ENCODE results near the gene SMAGP. TPM values are rescaled to one million over a fixed set of nuclear protein-coding genes. Genes with fewer than 3 reads are reported as not detected.

The SMAGP gene
- total and polyA plus RNA-seq, 2 of the 4 experiments (the other 2 are of a cell fraction): 12.2 to 42.7 TPM

DNA sequence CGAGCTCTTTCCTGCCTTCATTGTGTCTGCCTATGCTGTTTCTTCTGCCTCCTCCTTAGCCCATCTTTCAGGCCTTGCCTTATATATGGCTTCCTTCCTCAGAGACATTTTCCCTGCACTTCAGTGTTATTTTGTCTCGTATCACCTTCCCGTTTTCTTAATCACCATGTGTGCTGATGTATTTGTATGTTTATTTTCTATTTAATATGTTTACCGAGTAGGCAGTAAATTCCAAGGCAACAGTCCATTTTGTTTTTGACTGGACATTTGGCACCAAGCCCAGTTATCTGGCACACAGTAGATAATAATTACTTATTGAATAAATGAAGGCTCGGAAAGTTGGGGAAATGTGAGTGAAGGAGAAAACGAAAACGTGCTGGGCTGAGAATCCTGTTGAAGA is 47.8 kb downstream of the SMAGP start:
- Histone ChIP-seq H3K9me3 (ENCODE audit: control insufficient read depth, insufficient read depth, low read length) (no peaks in the 10 kb centered on the region), H4K8ac (ENCODE audit: low read depth in 2 of 2, low read length in 2 of 2) (no peak overlapping the region), H3K14ac (replicated peaks; ENCODE audit: low read depth, low read length) (no peak overlapping the region), H2BK5ac (ENCODE audit: low read depth, low read length, poor library complexity, severe bottlenecking) (no peak overlapping the region), H3K36me3 (ENCODE audit: control insufficient read depth, insufficient read depth, low read length) (no peaks in the 10 kb centered on the region), H3K27ac (ENCODE audit: insufficient read depth, low read length) (no peak overlapping the region), H3K79me1 (ENCODE audit: low read depth in 1 of 2, low read length in 2 of 2) (peaks cover 3 to 9% of the 10 kb centered on the region in 2 experiments; a peak in 3 of 4 replicates), H2AFZ (replicated peaks; ENCODE audit: low read length, poor library complexity) (no peak overlapping the region), H2BK120ac (ENCODE audit: low read depth, low read length) (no peak overlapping the region), H3K4me2 (ENCODE audit: low read depth, low read length) (no peak overlapping the region), H3K4me3 (ENCODE audit: insufficient read depth, low read depth, low read length) (no peak overlapping the region), H3K18ac (ENCODE audit: low read depth, low read length) (no peak overlapping the region), H3K4me1 (ENCODE audit: control insufficient read depth, insufficient read depth, low read length) (peaks cover 4% of the 10 kb centered on the region), H3K4ac (ENCODE audit: low read depth, low read length) (no peak overlapping the region), H2AK5ac (ENCODE audit: low read depth, low read length) (no peak overlapping the region), H2BK15ac (ENCODE audit: low read depth, low read length) (no peak overlapping the region), H2BK20ac (ENCODE audit: low read depth, low read length) (no peak overlapping the region), H3K56ac (ENCODE audit: extremely low read depth, insufficient read depth, low read length) (no peak overlapping the region), H4K91ac (ENCODE audit: insufficient read depth, low read depth, low read length) (no peak overlapping the region), H4K5ac (ENCODE audit: low read depth, low read length) (no peak overlapping the region), H2AK9ac (replicated peaks; ENCODE audit: low read depth, low read length, poor library complexity) (no peak overlapping the region), H3K27me3 (ENCODE audit: control insufficient read depth, insufficient read depth, low read length) (no peaks in the 10 kb centered on the region), H4K20me1 (ENCODE audit: insufficient read depth, low read length) (no peaks in the 10 kb centered on the region), H3K23ac (ENCODE audit: low read depth, low read length) (no peak overlapping the region), H3K9ac (ENCODE audit: low read depth, low read length) (no peak overlapping the region), H3K9me1 (ENCODE audit: insufficient read depth, low read length) (peaks cover 4% of the 10 kb centered on the region; the same call in 1 of the 2 replicates)
- 75% methylated on average over 1 of the region's 7 CpGs; no CpG with 5 or more reads in 1 of the 2 experiments for WGBS, 2 experiments (ENCODE audit: extremely low coverage in 2 of 2, insufficient read length in 1 of 2)
- in situ Hi-C loops (cut with MboI; ENCODE audit: low sequenced_read_pairs) (no loop called here), intact Hi-C loops (cut with micrococcal nuclease) (no loop called here), dilution Hi-C loops (cut with HindIII; ENCODE audit: low sequenced_read_pairs, unreplicated experiment) (no loop called here)
- DNase-seq: no peak
- no peak for ATAC-seq (ENCODE audit: low read depth)
- no TSS peak for BruUV-seq (replicated peaks)
- ChIA-PET CTCF (no interaction called here), POLR2A (ENCODE audit: unreplicated experiment) (no interaction called here)
- no peak for TF ChIP-seq CEBPB (IDR thresholded peaks at IDR 0.05; ENCODE audit: low read depth, low read length)
- TF ChIP-seq CHD1 (IDR thresholded peaks at IDR 0.05; ENCODE audit: low read depth, low read length): no peak
- TF ChIP-seq, protein P1, sequence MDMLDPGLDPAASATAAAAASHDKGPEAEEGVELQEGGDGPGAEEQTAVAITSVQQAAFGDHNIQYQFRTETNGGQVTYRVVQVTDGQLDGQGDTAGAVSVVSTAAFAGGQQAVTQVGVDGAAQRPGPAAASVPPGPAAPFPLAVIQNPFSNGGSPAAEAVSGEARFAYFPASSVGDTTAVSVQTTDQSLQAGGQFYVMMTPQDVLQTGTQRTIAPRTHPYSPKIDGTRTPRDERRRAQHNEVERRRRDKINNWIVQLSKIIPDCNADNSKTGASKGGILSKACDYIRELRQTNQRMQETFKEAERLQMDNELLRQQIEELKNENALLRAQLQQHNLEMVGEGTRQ (IDR thresholded peaks at IDR 0.05; ENCODE audit: low read depth, low read length): no peak
- TF ChIP-seq POLR2A (IDR thresholded peaks at IDR 0.05; ENCODE audit: low read depth, low read length): no peak
- no peak for TF ChIP-seq NFE2L2 (IDR thresholded peaks at IDR 0.05; ENCODE audit: low read depth, low read length)
- TF ChIP-seq RCOR1 (IDR thresholded peaks at IDR 0.05; ENCODE audit: insufficient replicate concordance, low read length): no peak
- TF ChIP-seq, protein P2, sequence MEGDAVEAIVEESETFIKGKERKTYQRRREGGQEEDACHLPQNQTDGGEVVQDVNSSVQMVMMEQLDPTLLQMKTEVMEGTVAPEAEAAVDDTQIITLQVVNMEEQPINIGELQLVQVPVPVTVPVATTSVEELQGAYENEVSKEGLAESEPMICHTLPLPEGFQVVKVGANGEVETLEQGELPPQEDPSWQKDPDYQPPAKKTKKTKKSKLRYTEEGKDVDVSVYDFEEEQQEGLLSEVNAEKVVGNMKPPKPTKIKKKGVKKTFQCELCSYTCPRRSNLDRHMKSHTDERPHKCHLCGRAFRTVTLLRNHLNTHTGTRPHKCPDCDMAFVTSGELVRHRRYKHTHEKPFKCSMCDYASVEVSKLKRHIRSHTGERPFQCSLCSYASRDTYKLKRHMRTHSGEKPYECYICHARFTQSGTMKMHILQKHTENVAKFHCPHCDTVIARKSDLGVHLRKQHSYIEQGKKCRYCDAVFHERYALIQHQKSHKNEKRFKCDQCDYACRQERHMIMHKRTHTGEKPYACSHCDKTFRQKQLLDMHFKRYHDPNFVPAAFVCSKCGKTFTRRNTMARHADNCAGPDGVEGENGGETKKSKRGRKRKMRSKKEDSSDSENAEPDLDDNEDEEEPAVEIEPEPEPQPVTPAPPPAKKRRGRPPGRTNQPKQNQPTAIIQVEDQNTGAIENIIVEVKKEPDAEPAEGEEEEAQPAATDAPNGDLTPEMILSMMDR (conservative IDR thresholded peaks at IDR 0.05; ENCODE audit: low read depth, low read length): no peak
- no peak for TF ChIP-seq RAD21 (IDR thresholded peaks at IDR 0.05; ENCODE audit: low read length)
- no peak for TF ChIP-seq MXI1 (IDR thresholded peaks at IDR 0.05; ENCODE audit: borderline replicate concordance, low read depth, low read length)
- TF ChIP-seq ELK1 (IDR thresholded peaks at IDR 0.05; ENCODE audit: borderline replicate concordance, low read depth, low read length): no peak
- no peak for TF ChIP-seq RFX5 (IDR thresholded peaks at IDR 0.05; ENCODE audit: low read depth, low read length)
- TF ChIP-seq FOS (IDR thresholded peaks at IDR 0.05; ENCODE audit: low read depth, low read length): no peak

Data from IMR-90 (cell line).